HEK293 (cell line): ENCODE results near the gene ANP32A.

ENCODE experiments used
- CTCF ChIA-PET: fragments of 350-600 bp; formaldehyde crosslinking; extraction: SDS; loops from one replicate; lab custom pipeline; 2021; ENCODE audit warnings: antibody characterized with exemption; lab: Yijun Ruan, JAX
- POLR2A ChIA-PET: fragments of 300-600 bp; formaldehyde crosslinking; extraction: SDS; loops from one replicate; lab custom pipeline; 2020; ENCODE audit warnings: antibody characterized with exemption, inconsistent platforms; lab: Yijun Ruan, JAX
- H3K27ac ChIP-seq: fragments of 200-500 bp; sonication (Bioruptor generic); 2 replicates; pipeline ENCODE4 v1.5.1; 2014; ENCODE audit warnings: low read depth, low read length, control low read depth, inconsistent platforms; ENCODE audit errors: extremely low read depth
- H3K36me3 ChIP-seq, 2 experiments: fragments of 200-500 bp in 1 of 2; sonication (Bioruptor generic) in 1 of 2; 1 replicate in 1 of 2; 2 replicates in 1 of 2; pipeline ENCODE4 v1.5.1; 2014 to 2017; ENCODE audit warnings: inconsistent platforms in 2 of 2, low read length in 2 of 2; ENCODE audit not compliant: control insufficient read depth in 2 of 2, insufficient read depth in 1 of 2
- H3K4me1 ChIP-seq: fragments of 200-500 bp; sonication (Bioruptor generic); 2 replicates; pipeline ENCODE4 v1.5.1; 2014; ENCODE audit warnings: mild to moderate bottlenecking, low read length, inconsistent platforms; ENCODE audit not compliant: control insufficient read depth, insufficient read depth
- H3K4me3 ChIP-seq: 2 replicates; pipeline ENCODE4 v1.5.1; 2011; ENCODE audit warnings: low read depth, mild to moderate bottlenecking, control low read depth, low read length, moderate library complexity
- H3K9me3 ChIP-seq: fragments of 200-500 bp; sonication (Bioruptor generic); 2 replicates; pipeline ENCODE4 v1.5.1; 2014; ENCODE audit warnings: low read depth, low read length, inconsistent platforms; ENCODE audit not compliant: control insufficient read depth, insufficient read depth
- KLF1 ChIP-seq: fragments of 450-650 bp; formaldehyde crosslinking; IDR thresholded peaks from 2 replicates; pipeline ENCODE4 v1.5.1; 2016; ENCODE audit warnings: missing biosample characterization, missing genetic modification characterization
- KLF10 ChIP-seq: fragments of 450-650 bp; IDR thresholded peaks from 2 replicates; pipeline ENCODE4 v1.5.1; 2018; ENCODE audit warnings: missing biosample characterization, mild to moderate bottlenecking, missing genetic modification characterization
- KLF7 ChIP-seq: fragments of 450-650 bp; formaldehyde crosslinking; IDR thresholded peaks from 2 replicates; pipeline ENCODE4 v1.5.1; 2016; ENCODE audit warnings: missing biosample characterization, missing genetic modification characterization, borderline replicate concordance
- SALL2 ChIP-seq: fragments of 450-650 bp; formaldehyde crosslinking; IDR thresholded peaks from 2 replicates; pipeline ENCODE4 v1.5.0; 2017; ENCODE audit warnings: missing biosample characterization, mild to moderate bottlenecking, missing genetic modification characterization, borderline replicate concordance
- TRIM28 ChIP-seq: IDR thresholded peaks from 2 replicates; pipeline ENCODE4 v1.6.1; 2011; ENCODE audit warnings: low read length, control low read depth, borderline replicate concordance
- ZBTB17 ChIP-seq: fragments of 450-650 bp; formaldehyde crosslinking; IDR thresholded peaks from 2 replicates; pipeline ENCODE4 v1.5.1; 2016; ENCODE audit warnings: missing biosample characterization, missing genetic modification characterization
- ZFHX2 ChIP-seq: fragments of 450-650 bp; formaldehyde crosslinking; conservative IDR thresholded peaks from 2 replicates; pipeline ENCODE4 v1.5.1; 2016; ENCODE audit warnings: missing biosample characterization, missing genetic modification characterization
- ZNF175 ChIP-seq: fragments of 450-650 bp; formaldehyde crosslinking; IDR thresholded peaks from 2 replicates; pipeline ENCODE4 v1.5.1; 2016; ENCODE audit warnings: missing biosample characterization, missing genetic modification characterization
- ZNF341 ChIP-seq: fragments of 450-650 bp; formaldehyde crosslinking; IDR thresholded peaks from 2 replicates; pipeline ENCODE4; 2016; ENCODE audit warnings: low read depth, missing biosample characterization, missing genetic modification characterization
- ZNF391 ChIP-seq: fragments of 450-650 bp; formaldehyde crosslinking; IDR thresholded peaks from 2 replicates; pipeline ENCODE4 v1.5.1; 2016; ENCODE audit warnings: low read depth, missing biosample characterization, missing genetic modification characterization, borderline replicate concordance
- ZNF404 ChIP-seq: fragments of 450-650 bp; formaldehyde crosslinking; IDR thresholded peaks from 2 replicates; pipeline ENCODE4 v1.5.1; 2017; ENCODE audit warnings: missing biosample characterization, missing genetic modification characterization
- ZNF426 ChIP-seq: fragments of 450-650 bp; formaldehyde crosslinking; IDR thresholded peaks from 2 replicates; pipeline ENCODE4 v1.5.1; 2017; ENCODE audit warnings: missing biosample characterization, missing genetic modification characterization, mild to moderate bottlenecking, inconsistent platforms, moderate library complexity
- ZNF658 ChIP-seq: fragments of 450-650 bp; formaldehyde crosslinking; IDR thresholded peaks from 2 replicates; pipeline ENCODE4; 2016; ENCODE audit warnings: missing biosample characterization, missing genetic modification characterization
- ZNF837 ChIP-seq: fragments of 450-650 bp; formaldehyde crosslinking; IDR thresholded peaks from 2 replicates; pipeline ENCODE4 v1.5.1; 2016; ENCODE audit warnings: missing biosample characterization, missing genetic modification characterization
- TF ChIP-seq, protein P1 (sequence below): fragments of 450-650 bp; formaldehyde crosslinking; IDR thresholded peaks from 2 replicates; pipeline ENCODE4 v1.5.1; 2016; ENCODE audit warnings: missing biosample characterization, missing genetic modification characterization
- TF ChIP-seq, protein P2 (sequence below): fragments of 450-650 bp; formaldehyde crosslinking; IDR thresholded peaks from 2 replicates; pipeline ENCODE4 v1.5.1; 2016; ENCODE audit warnings: missing biosample characterization, missing genetic modification characterization
- TF ChIP-seq, protein P3 (sequence below): fragments of 450-650 bp; formaldehyde crosslinking; IDR thresholded peaks from 2 replicates; pipeline ENCODE4 v1.5.1; 2016; ENCODE audit warnings: missing biosample characterization, missing genetic modification characterization
- TF ChIP-seq, protein P4 (sequence below): fragments of 450-650 bp; IDR thresholded peaks from 2 replicates; pipeline ENCODE4 v1.5.1; 2018; ENCODE audit warnings: missing biosample characterization, missing genetic modification characterization

The ANP32A gene

DNA sequence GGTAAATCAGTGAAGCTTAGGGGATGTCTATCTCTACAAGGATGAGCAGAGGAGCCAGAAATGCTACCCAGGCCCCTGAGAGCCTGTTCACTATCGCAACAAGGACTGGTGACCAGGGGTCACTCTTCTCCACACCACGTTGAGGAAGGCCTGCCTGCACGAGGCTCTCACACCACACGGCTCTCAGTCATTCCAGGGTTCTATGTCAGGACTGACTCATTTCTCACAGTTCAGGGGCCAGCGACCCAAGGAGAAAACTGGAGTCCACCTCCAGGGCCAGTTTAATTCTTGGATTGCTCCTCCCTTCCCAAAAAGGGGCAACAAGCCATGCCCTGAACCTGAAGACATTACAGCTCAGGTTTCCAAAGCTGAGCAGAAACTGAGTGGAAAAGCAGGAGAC, 33.9 kb downstream of the ANP32A start (continued):
- TF ChIP-seq, protein P1, sequence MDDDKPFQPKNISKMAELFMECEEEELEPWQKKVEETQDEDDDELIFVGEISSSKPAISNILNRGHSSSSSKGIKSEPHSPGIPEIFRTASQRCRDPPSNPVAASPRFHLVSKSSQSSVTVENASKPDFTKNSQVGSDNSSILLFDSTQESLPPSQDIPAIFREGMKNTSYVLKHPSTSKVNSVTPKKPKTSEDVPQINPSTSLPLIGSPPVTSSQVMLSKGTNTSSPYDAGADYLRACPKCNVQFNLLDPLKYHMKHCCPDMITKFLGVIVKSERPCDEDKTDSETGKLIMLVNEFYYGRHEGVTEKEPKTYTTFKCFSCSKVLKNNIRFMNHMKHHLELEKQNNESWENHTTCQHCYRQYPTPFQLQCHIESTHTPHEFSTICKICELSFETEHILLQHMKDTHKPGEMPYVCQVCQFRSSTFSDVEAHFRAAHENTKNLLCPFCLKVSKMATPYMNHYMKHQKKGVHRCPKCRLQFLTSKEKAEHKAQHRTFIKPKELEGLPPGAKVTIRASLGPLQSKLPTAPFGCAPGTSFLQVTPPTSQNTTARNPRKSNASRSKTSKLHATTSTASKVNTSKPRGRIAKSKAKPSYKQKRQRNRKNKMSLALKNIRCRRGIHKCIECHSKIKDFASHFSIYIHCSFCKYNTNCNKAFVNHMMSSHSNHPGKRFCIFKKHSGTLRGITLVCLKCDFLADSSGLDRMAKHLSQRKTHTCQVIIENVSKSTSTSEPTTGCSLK, result no peak
- no peak for TF ChIP-seq SALL2 (tag by site-specific recombination)
- no peak for TF ChIP-seq ZNF341 (tag by site-specific recombination)
- no peak for TF ChIP-seq KLF7 (tag by site-specific recombination)
- no peak for TF ChIP-seq ZNF391
- TF ChIP-seq, protein P2, sequence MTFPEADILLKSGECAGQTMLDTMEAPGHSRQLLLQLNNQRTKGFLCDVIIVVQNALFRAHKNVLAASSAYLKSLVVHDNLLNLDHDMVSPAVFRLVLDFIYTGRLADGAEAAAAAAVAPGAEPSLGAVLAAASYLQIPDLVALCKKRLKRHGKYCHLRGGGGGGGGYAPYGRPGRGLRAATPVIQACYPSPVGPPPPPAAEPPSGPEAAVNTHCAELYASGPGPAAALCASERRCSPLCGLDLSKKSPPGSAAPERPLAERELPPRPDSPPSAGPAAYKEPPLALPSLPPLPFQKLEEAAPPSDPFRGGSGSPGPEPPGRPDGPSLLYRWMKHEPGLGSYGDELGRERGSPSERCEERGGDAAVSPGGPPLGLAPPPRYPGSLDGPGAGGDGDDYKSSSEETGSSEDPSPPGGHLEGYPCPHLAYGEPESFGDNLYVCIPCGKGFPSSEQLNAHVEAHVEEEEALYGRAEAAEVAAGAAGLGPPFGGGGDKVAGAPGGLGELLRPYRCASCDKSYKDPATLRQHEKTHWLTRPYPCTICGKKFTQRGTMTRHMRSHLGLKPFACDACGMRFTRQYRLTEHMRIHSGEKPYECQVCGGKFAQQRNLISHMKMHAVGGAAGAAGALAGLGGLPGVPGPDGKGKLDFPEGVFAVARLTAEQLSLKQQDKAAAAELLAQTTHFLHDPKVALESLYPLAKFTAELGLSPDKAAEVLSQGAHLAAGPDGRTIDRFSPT (tag by site-specific recombination), result no peak
- no peak for TF ChIP-seq ZNF175 (tag by site-specific recombination)
- no peak for TF ChIP-seq ZFHX2 (tag by site-specific recombination)

DNA sequence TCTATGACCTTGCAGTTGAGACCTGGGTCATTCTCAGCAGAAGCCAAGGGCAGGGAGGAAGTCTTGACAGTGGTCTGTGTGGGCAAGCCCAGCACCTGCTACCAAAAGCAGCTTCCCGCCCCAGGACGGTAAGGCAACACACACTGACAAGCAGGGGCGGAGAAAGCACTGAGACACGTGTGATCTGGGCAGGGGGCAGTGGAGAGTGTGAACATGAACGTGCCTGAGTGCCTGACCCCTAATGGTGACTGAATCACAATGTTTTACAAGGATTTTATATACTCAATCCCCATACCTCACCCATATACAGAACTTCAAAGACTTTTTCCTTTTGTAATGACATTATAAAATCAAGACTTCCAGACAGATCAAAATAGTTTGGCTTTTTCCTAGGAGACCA, 35.2 kb downstream of the ANP32A start:
- no peaks in the 10 kb centered on the region for H3K9me3 ChIP-seq
- H3K4me3 ChIP-seq, result no peak overlapping the region
- H3K4me1 ChIP-seq, result peaks cover 8% of the 10 kb centered on the region
- H3K36me3 ChIP-seq, result peaks cover 26 to 68% of the 10 kb centered on the region in 2 experiments
- ChIA-PET CTCF (interaction anchor here (0.6 to 4.1 kb wide), 2 partner anchors 90 to 321 kb away, joined by 3 to 46 read pairs; no protein-coding TSS in a partner anchor), POLR2A (interaction anchor here (0.5 kb wide), 1 partner anchor 127 kb away, joined by 3 read pairs; no protein-coding TSS in a partner anchor)
- H3K27ac ChIP-seq, result no peak overlapping the region
- TF ChIP-seq, protein P3, sequence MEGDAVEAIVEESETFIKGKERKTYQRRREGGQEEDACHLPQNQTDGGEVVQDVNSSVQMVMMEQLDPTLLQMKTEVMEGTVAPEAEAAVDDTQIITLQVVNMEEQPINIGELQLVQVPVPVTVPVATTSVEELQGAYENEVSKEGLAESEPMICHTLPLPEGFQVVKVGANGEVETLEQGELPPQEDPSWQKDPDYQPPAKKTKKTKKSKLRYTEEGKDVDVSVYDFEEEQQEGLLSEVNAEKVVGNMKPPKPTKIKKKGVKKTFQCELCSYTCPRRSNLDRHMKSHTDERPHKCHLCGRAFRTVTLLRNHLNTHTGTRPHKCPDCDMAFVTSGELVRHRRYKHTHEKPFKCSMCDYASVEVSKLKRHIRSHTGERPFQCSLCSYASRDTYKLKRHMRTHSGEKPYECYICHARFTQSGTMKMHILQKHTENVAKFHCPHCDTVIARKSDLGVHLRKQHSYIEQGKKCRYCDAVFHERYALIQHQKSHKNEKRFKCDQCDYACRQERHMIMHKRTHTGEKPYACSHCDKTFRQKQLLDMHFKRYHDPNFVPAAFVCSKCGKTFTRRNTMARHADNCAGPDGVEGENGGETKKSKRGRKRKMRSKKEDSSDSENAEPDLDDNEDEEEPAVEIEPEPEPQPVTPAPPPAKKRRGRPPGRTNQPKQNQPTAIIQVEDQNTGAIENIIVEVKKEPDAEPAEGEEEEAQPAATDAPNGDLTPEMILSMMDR (tag by site-specific recombination), result peak; percentile 45; the same call in 1 of the 2 replicates
- no peak for TF ChIP-seq TRIM28

DNA sequence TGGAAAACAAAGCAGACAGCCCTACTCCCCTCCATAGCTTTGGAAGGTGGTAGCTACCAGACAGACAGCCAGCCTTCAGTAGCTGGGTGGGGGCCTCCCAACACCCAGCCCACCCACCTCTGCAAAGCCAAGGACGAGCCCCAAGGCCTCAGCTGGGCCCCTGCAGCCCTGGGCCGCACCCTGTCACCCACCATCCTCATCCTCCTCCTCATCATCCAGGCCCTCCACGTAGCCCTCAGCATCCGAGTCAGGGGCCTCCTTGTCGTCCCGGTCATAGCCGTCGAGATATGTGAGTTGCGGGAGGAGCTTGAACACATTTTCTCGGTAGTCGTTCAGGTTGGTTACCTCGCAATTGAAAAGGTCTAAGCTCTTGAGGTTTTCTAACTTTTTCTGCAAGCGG, 36.5 kb downstream of the ANP32A start:
- Histone ChIP-seq H3K9me3 (no peaks in the 10 kb centered on the region), H3K4me3 (no peak overlapping the region), H3K27ac (no peak overlapping the region), H3K36me3 (peaks cover 36 to 78% of the 10 kb centered on the region in 2 experiments), H3K4me1 (no peaks in the 10 kb centered on the region)
- ChIA-PET POLR2A (interaction anchor here (0.7 kb wide), 1 partner anchor 11 kb away, joined by 3 read pairs; no protein-coding TSS in a partner anchor), CTCF (interaction anchor here (0.6 to 4.1 kb wide), 11 partner anchors 8 to 683 kb away, joined by 3 to 46 read pairs (median 4); no protein-coding TSS in a partner anchor)
- TF ChIP-seq ZNF658 (tag by site-specific recombination) (no peak), KLF10 (tag by site-specific recombination) (no peak), ZBTB17 (no peak), ZNF426 (no peak), ZNF837 (tag by site-specific recombination) (no peak), KLF1 (tag by site-specific recombination) (no peak), ZNF404 (tag by site-specific recombination) (no peak)
- TF ChIP-seq, protein P4, sequence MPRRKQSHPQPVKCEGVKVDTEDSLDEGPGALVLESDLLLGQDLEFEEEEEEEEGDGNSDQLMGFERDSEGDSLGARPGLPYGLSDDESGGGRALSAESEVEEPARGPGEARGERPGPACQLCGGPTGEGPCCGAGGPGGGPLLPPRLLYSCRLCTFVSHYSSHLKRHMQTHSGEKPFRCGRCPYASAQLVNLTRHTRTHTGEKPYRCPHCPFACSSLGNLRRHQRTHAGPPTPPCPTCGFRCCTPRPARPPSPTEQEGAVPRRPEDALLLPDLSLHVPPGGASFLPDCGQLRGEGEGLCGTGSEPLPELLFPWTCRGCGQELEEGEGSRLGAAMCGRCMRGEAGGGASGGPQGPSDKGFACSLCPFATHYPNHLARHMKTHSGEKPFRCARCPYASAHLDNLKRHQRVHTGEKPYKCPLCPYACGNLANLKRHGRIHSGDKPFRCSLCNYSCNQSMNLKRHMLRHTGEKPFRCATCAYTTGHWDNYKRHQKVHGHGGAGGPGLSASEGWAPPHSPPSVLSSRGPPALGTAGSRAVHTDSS, result peak; percentile 35; the same call in 1 of the 2 replicates
